Heart right ventricle (tissue), 16 donors: ENCODE data around the gene FAM181B. TPM values are rescaled to one million over a fixed set of nuclear protein-coding genes. Genes with fewer than 3 reads are reported as not detected.
A peak's percentile ranks its signal among the peaks of the same experiment; 100 is the strongest.

ENCODE experiments used
- ATAC-seq, 8 donors: fragments of 200-7000 bp; cut with Tn5 transposase; one replicate each; pipeline ENCODE4 v1.9.1; 2020; ENCODE audit warnings: mild to moderate bottlenecking in 8 of 8, moderate library complexity in 8 of 8, moderate number of reproducible peaks in 1 of 8
- DNase-seq, 2 donors: peaks; one replicate each; pipeline ENCODE4 v3.0.0-alpha.2; 2020
- H3K27ac ChIP-seq, 10 donors: fragments of 200-600 bp; sonication (generic) in 2 of 10; one replicate each; pipeline versions ENCODE4 v1.5.0 to v1.8.0; 2020 to 2022; ENCODE audit warnings: mild to moderate bottlenecking in 3 of 10
- H3K27me3 ChIP-seq, 7 donors: fragments of 200-600 bp; one replicate each; pipeline ENCODE4 v1.8.0; 2021 to 2022; ENCODE audit warnings: mild to moderate bottlenecking in 2 of 7
- H3K36me3 ChIP-seq, 9 donors: fragments of 200-600 bp; sonication (generic) in 1 of 9; one replicate each; pipeline versions ENCODE4 v1.5.0 to v1.8.0; 2020 to 2022; ENCODE audit warnings: mild to moderate bottlenecking in 2 of 9
- H3K4me1 ChIP-seq, 9 donors: fragments of 200-600 bp; sonication (generic) in 1 of 9; one replicate each; pipeline versions ENCODE4 v1.5.0 to v1.8.0; 2020 to 2022; ENCODE audit warnings: mild to moderate bottlenecking in 4 of 9
- H3K4me3 ChIP-seq, 10 donors: fragments of 200-600 bp; sonication (generic) in 2 of 10; one replicate each; pipeline versions ENCODE4 v1.5.0 to v1.8.0; 2020 to 2022; ENCODE audit warnings: mild to moderate bottlenecking in 7 of 10, moderate library complexity in 2 of 10
- H3K9me3 ChIP-seq, 11 donors: fragments of 200-600 bp in 10 of 11; sonication (generic) in 2 of 11; one replicate each; pipeline versions ENCODE4 v1.5.0 to v1.8.0; 2013 to 2022; ENCODE audit warnings: mild to moderate bottlenecking in 2 of 11, control low read depth in 1 of 11, moderate library complexity in 1 of 11
- CTCF ChIP-seq, 9 donors: fragments of 200-600 bp; sonication (generic) in 2 of 9; IDR thresholded peaks; one replicate each; pipeline versions ENCODE4 v1.5.0 to v1.8.0; 2021 to 2022; ENCODE audit warnings: antibody characterized with exemption in 9 of 9, mild to moderate bottlenecking in 5 of 9, moderate library complexity in 1 of 9
- WGBS, 2 donors: extraction: QIAGEN DNeasy Blood & Tissue Kit; methylation state at CpG; one replicate each; pipeline ENCODE4 v1.1.7; 2013; ENCODE audit warnings: inconsistent platforms in 1 of 2; 5-methylcytosine and 5-hydroxymethylcytosine counted together
- intact Hi-C, 10 donors: fragments of 100-400 bp; cut with DNase I; formaldehyde crosslinking; loops; one replicate each; pipeline versions ENCODE4 v1.11.1 to v1.14.2; 2022
- polyA plus RNA-seq, 2 donors: library from polyadenylated mRNA; stranded (reverse); fragments of 200-250 nt; gene quantifications; one replicate each; pipeline ENCODE4 v1.2.3, GENCODE V29; 2013
- total RNA-seq, 10 donors: library from RNA; stranded (reverse); fragmentation: NEBNext Ultra II Directional in 3 of 10; extraction: Animal tissue kit (Norgen Biotek cat#: 25700) in 3 of 10; gene quantifications; one replicate each; pipeline versions ENCODE4 v1.2.1 to v1.2.4, GENCODE V29; 2021 to 2023
- donor health status: Arrhythmogenic right ventricular cardiomyopathy.
- donor health status: ischemic (EF 13 %, LVEDD 7.1; RV severe dilation, severe dysfunction).
- donor health status: healthy with polysubstance abuse.
- donor health status: DM: no; HTN: yes; CAD: no.
- donor health status: DM: no; HTN: no; CAD: no.
- donor health status: ischemic (EF 25% LVEDD 6.9; RV normal size, moderate dysfunction).
- donor health status: ischemic (EF 25% LVEDD 5.7; RV mildly dilated, moderate dysfunction).
- donor health status: healthy.
- donor health status: DM: yes; HTN: yes; CAD: no.
- donor health status: Ischemic cardiomyopathy.
- donor health status: ischemic (EF 35%, LVEDD 5.7; RV mildly dilated, moderate dysfunction).
- donor health status: nonischemic (EF 11% LVEDD 7.7; RV severe dilation, severe dysfunction).
- donor health status: DM: yes; HTN: yes; CAD: no.
- donor health status: PGD.
- donor health status: ischemic (EF 29% LVEDD 5.4; RV normal size, mild dysfunction).
- donor health status: nonischemic (EF 23%, LVEDD 6.1; RV moderate dilation, normal function).

Gene FAM181B
- total and polyA plus RNA-seq, 12 donors = 0.06 to 0.60 (median 0.15) TPM; not detected in 3

DNA sequence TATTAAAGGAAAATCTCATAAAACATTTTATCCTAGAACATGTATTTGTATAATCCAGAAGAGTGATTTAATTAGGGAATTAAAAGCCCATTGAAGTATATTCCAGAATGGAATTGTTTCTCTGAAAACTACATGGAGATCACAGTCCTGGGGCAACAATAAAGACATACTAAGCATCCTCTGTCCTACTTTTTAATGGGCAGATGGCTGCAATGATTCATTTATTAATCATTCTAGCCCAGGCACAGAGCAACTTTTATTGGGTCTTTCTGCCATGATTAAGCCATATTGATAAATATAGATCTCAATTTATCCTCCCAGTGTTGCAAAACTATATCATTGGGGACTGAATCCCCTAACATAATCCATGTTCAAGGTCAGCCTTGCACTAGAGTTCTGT lies 22.0 kb downstream of the FAM181B start:
- H3K27me3 ChIP-seq = peaks cover 0 to 48% (median 25%) of the 10 kb centered on the region in 7 donors
- no peak overlapping the region for H3K27ac ChIP-seq
- DNase-seq (no peak), ATAC-seq (no peak)
- TF ChIP-seq CTCF (IDR thresholded peaks at IDR 0.05) = no peak
- no peaks in the 10 kb centered on the region for H3K36me3 ChIP-seq
- intact Hi-C loops = loop anchor here in 7 of 10 donors (10.0 kb wide), 5 partner anchors 153 to 1103 kb away; partner anchors contain the start of genes DDIAS (in 1 of the 7) and PRCP (in 1 of the 7)
- H3K4me3 ChIP-seq = no peak overlapping the region
- no peaks in the 10 kb centered on the region for H3K4me1 ChIP-seq
- peaks cover 0 to 4% (median 0%) of the 10 kb centered on the region in 11 donors for H3K9me3 ChIP-seq

GRCh38 chr11:82703796-82704195 lies 29.9 kb downstream of the FAM181B start:
- no peak for TF ChIP-seq CTCF (IDR thresholded peaks at IDR 0.05)
- H3K4me1 ChIP-seq = no peaks in the 10 kb centered on the region
- no peaks in the 10 kb centered on the region for H3K9me3 ChIP-seq
- H3K4me3 ChIP-seq = no peak overlapping the region
- 84 to 90% methylated on average over 5 of the region's 5 CpGs for WGBS, 2 donors
- peaks cover 0 to 40% (median 6%) of the 10 kb centered on the region in 7 donors for H3K27me3 ChIP-seq
- intact Hi-C loops = no loop called here
- DNase-seq (no peak), ATAC-seq (no peak)
- H3K27ac ChIP-seq = no peak overlapping the region
- H3K36me3 ChIP-seq = no peaks in the 10 kb centered on the region

DNA sequence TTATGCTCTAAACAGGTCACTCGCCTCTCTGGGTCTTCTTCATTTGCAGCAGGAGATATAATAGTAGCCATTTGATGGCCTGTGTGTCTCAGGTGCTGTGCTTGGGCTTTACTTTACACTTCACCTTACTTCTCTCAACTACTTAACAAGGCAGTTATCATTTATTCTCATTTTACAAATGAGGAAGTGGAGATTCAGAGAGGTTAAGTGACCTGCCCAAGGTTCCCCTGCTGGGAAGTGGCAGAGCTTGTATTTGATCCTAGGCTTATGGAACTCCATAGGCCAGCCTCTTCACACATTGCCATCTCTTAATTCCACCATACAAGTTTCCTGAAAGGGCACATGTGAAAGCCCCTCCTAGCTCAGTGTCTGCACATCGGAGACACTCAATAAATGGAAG lies 30.4 kb downstream of the FAM181B start:
- 90 to 92% methylated on average over 2 of the region's 2 CpGs for WGBS, 2 donors
- intact Hi-C loops = no loop called here
- no peak for DNase-seq
- no peaks in the 10 kb centered on the region for H3K9me3 ChIP-seq
- H3K4me3 ChIP-seq = no peak overlapping the region
- ATAC-seq = no peak
- H3K27ac ChIP-seq = no peak overlapping the region
- H3K4me1 ChIP-seq = no peaks in the 10 kb centered on the region
- no peaks in the 10 kb centered on the region for H3K36me3 ChIP-seq
- peaks cover 0 to 40% (median 6%) of the 10 kb centered on the region in 7 donors for H3K27me3 ChIP-seq
- no peak for TF ChIP-seq CTCF (IDR thresholded peaks at IDR 0.05)

DNA sequence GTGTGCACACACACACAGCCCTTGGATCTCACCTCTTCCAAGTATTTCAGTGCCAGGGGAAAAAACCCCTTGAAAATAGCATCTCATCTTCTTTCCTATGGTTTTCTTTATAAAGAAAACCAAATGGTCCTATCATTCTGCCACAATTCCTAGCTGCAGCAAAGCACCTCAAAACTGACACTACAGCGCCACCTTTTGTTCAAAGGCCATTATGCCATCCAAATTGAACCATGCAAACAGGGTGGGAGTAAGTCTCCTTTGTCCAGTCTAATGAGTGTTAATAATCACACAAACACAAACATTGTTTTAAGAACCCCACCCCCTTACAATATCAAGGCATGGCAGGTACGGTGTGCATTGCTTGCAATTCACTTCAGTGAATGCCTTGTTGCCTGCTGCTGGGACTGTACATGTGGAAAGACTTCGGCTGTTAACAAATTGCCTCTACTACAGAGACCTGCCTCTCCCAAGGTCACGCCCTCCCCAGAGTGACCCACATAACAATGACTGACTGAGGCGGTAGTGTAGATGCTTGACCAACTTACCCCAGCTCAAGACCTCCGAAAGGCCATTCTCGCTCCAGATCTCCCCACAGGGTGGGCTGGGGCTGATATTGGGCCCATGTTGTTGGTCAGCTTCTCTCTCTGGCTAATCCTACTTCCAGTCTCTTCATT lies 31.7 kb downstream of the FAM181B start:
- 45 to 47% methylated on average over 7 of the region's 7 CpGs for WGBS, 2 donors
- no peak overlapping the region for H3K4me3 ChIP-seq
- H3K27ac ChIP-seq = no peak overlapping the region
- no peak for DNase-seq
- no peaks in the 10 kb centered on the region for H3K4me1 ChIP-seq
- peaks cover 0 to 35% (median 6%) of the 10 kb centered on the region in 7 donors for H3K27me3 ChIP-seq
- ATAC-seq = no peak
- intact Hi-C loops = no loop called here
- no peaks in the 10 kb centered on the region for H3K9me3 ChIP-seq
- peak in 7 of 9 donors; percentile 55 to 67 (median 60) for TF ChIP-seq CTCF (IDR thresholded peaks at IDR 0.05)
- no peaks in the 10 kb centered on the region for H3K36me3 ChIP-seq
